ENCODE measurements around the gene RMP24.

Gene RMP24

DNA sequence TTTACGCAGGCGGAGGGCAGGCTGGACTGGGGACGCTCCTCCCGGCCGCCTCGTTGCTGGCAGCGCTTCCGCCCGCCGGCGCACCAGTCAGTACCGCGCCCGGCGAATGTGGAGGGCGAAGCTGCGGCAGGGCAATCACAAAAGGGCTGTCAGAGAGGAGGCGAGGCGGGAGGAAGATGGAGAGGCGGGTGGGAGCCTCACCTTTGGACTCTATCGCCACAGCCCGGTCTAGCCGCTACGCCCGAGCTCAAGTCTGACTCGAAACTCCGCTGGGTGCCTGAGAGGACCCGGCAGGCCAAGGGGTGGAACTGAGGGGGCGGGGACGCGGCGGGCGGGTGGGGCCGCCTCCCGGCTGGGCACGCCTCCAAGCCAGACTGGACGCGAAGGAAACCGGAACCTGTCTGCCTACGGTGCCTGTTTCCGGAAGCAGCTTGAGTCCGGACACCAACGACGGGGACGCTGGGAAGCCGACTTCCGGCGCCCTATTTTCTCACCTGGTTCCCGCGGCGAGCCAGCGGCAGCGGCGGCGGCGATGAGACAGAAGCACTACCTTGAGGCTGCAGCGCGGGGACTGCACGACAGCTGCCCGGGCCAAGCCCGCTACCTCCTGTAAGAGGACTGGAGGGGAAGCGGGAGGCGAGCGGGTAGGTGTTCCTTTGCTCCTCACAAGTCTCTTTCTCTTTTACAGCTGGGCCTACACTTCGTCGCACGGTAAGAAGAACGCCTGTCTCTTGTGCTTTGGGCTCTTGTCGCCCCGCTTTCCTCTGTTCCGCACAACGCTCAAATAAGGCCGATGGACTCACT, at the start of gene RMP24:
RMP24 (plus strand) TSS at position 483 of the 804 bp plus-strand sequence.
- no TSS peak for BruUV-seq (replicated peaks)
- peak; percentile 57 for FAIRE-seq
- TF ChIP-seq ZNF263 (CRISPR knock-in tag; IDR thresholded peaks at IDR 0.05) (peak; percentile 66), HDAC2 (CRISPR knock-in tag; IDR thresholded peaks at IDR 0.05) (peak; percentile 63; the same call in 1 of the 2 replicates), ZBTB2 (CRISPR knock-in tag; IDR thresholded peaks at IDR 0.05; ENCODE audit: low read depth) (peak; percentile 39; the same call in 1 of the 2 replicates), ZMYM2 (CRISPR knock-in tag; IDR thresholded peaks at IDR 0.05) (no peak; the same call in 1 of the 2 replicates), ZSCAN20 (CRISPR knock-in tag; IDR thresholded peaks at IDR 0.05; ENCODE audit: borderline replicate concordance) (peak; percentile 78; the same call in 1 of the 2 replicates), NCOR1 (IDR thresholded peaks at IDR 0.05; ENCODE audit: borderline replicate concordance, low read length) (peak; percentile 58; the same call in 1 of the 2 replicates)
- TF ChIP-seq, protein P1, sequence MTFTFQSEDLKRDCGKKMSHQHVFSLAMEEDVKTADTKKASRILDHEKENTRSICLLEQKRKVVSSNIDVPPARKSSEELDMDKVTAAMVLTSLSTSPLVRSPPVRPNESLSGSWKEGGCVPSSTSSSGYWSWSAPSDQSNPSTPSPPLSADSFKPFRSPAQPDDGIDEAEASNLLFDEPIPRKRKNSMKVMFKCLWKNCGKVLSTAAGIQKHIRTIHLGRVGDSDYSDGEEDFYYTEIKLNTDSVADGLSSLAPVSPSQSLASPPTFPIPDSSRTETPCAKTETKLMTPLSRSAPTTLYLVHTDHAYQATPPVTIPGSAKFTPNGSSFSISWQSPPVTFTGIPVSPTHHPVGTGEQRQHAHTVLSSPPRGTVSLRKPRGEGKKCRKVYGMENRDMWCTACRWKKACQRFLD (CRISPR knock-in tag; IDR thresholded peaks at IDR 0.05; ENCODE audit: borderline replicate concordance), result no peak; the same call in 1 of the 2 replicates
- TF ChIP-seq, protein P2, sequence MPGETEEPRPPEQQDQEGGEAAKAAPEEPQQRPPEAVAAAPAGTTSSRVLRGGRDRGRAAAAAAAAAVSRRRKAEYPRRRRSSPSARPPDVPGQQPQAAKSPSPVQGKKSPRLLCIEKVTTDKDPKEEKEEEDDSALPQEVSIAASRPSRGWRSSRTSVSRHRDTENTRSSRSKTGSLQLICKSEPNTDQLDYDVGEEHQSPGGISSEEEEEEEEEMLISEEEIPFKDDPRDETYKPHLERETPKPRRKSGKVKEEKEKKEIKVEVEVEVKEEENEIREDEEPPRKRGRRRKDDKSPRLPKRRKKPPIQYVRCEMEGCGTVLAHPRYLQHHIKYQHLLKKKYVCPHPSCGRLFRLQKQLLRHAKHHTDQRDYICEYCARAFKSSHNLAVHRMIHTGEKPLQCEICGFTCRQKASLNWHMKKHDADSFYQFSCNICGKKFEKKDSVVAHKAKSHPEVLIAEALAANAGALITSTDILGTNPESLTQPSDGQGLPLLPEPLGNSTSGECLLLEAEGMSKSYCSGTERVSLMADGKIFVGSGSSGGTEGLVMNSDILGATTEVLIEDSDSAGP (CRISPR knock-in tag; IDR thresholded peaks at IDR 0.05; ENCODE audit: borderline replicate concordance), result peak; percentile 94
- TF ChIP-seq, protein P3, sequence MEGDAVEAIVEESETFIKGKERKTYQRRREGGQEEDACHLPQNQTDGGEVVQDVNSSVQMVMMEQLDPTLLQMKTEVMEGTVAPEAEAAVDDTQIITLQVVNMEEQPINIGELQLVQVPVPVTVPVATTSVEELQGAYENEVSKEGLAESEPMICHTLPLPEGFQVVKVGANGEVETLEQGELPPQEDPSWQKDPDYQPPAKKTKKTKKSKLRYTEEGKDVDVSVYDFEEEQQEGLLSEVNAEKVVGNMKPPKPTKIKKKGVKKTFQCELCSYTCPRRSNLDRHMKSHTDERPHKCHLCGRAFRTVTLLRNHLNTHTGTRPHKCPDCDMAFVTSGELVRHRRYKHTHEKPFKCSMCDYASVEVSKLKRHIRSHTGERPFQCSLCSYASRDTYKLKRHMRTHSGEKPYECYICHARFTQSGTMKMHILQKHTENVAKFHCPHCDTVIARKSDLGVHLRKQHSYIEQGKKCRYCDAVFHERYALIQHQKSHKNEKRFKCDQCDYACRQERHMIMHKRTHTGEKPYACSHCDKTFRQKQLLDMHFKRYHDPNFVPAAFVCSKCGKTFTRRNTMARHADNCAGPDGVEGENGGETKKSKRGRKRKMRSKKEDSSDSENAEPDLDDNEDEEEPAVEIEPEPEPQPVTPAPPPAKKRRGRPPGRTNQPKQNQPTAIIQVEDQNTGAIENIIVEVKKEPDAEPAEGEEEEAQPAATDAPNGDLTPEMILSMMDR (CRISPR knock-in tag; IDR thresholded peaks at IDR 0.05), result peak; percentile 14; the same call in 1 of the 2 replicates

More for the DNA sequence above, at the start of gene RMP24:
- peak within 1 kb of the TSS; percentile 94 to 99 (median 96) for H3K4me3 ChIP-seq (replicated peaks in 1 of 3; ENCODE audit: insufficient read depth in 1 of 3, low read depth in 2 of 3, low read length in 3 of 3)
- intact Hi-C loops (cut with micrococcal nuclease; ENCODE audit: unreplicated experiment), result loop anchor here (1.0 to 5.0 kb wide), 3 partner anchors 22 to 390 kb away; partner anchors contain the start of gene GALNT1
- H2AFZ ChIP-seq (ENCODE audit: low read length), result peak within 1 kb of the TSS; percentile 65
- peak; percentile 97 for ATAC-seq
- no peaks in the 10 kb centered on the region for H4K20me1 ChIP-seq (ENCODE audit: insufficient read depth, low read length)
- peak; percentile 94 for DNase-seq (ENCODE audit: low spot score)
- H3K79me2 ChIP-seq (ENCODE audit: insufficient read depth, low read length), result peaks cover 20% of the 10 kb centered on the region
- in situ Hi-C loops (cut with HindIII; ENCODE audit: extremely low pct_ligation_motif_present, low pct_unique_long_range_greater_than_20kb), result loop anchor here (25.0 kb wide), 1 partner anchor 585 kb away; the partner anchor contains the start of gene ZNF396
- CTCF ChIA-PET (ENCODE audit: low intra/inter-chr PET ratio, low total read pairs), result no interaction called here
- peaks cover 0 to 16% of the 10 kb centered on the region in 2 experiments for H3K36me3 ChIP-seq (replicated peaks in 1 of 2; ENCODE audit: control insufficient read depth in 1 of 2, insufficient read depth in 2 of 2, low read length in 2 of 2)
- H3K9ac ChIP-seq (ENCODE audit: insufficient read depth, low read depth, low read length), result peak within 1 kb of the TSS; percentile 93
- whole genome bisulfite sequencing (ENCODE audit: low lambda C conversion rate), result 0% methylated on average over 24 of the region's 73 CpGs
- POLR2A ChIA-PET, result interaction anchor here (0.7 to 2.0 kb wide), 7 partner anchors 11 to 682 kb away, joined by 3 to 6 read pairs (median 4); partner anchors contain the start of genes RPRD1A and ZSCAN30
- H3K27ac ChIP-seq (ENCODE audit: extremely low read length, insufficient read depth, low read length), result peak within 1 kb of the TSS; percentile 73
- H3K9me3 ChIP-seq (ENCODE audit: low read length), result no peaks in the 10 kb centered on the region
- peak within 1 kb of the TSS; percentile 91 for H3K4me2 ChIP-seq (ENCODE audit: low read depth, low read length)
- peaks cover 25% of the 10 kb centered on the region for H3K4me1 ChIP-seq (ENCODE audit: insufficient read depth, low read length)
- H3K27me3 ChIP-seq (ENCODE audit: control insufficient read depth in 1 of 2, insufficient read depth in 2 of 2, low read length in 2 of 2), result no peaks in the 10 kb centered on the region; a peak in 1 of 5 replicates
